ENCODE results near the gene GPX4.

DNA sequence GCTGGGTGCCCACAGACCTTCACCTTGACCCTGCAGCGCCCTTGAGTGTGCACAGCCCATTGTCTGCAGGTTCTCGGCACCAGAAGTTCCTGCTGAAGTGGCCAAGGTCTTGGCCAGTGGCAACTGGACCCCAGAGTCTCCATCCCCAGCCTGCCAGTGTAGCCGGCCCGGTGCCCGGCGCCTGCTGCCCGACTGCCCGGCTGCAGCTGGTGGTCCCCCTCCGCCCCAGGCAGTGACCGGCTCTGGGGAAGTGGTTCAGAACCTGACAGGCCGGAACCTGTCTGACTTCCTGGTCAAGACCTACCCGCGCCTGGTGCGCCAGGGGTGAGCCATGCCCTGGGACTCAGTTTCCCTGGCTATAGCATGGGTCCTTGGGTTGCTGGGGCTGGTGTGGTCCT, 48.8 kb upstream of the GPX4 start:
- TF ChIP-seq POLR2AphosphoS5 (IDR thresholded peaks at IDR 0.05; ENCODE audit: insufficient read depth, low read depth, low read length) (no peak), MYC (IDR thresholded peaks at IDR 0.05; ENCODE audit: low read depth, low read length) (no peak)

All from endothelial cell of umbilical vein (primary cell).